HG02938 (cell line): ENCODE data around the gene C7orf57.

ENCODE experiments used
- ATAC-seq: cut with Tn5 transposase; IDR thresholded peaks from one replicate; pipeline ENCODE4 v1.9.1; 2021; ENCODE audit warnings: mild to moderate bottlenecking, moderate library complexity; ENCODE audit not compliant: unreplicated experiment

The C7orf57 gene

GRCh38 chr7:48083114-48083830 is 47.9 kb downstream of the C7orf57 start:
- ATAC-seq: no peak

GRCh38 chr7:48084727-48085432 is 49.5 kb downstream of the C7orf57 start:
- peak; percentile 61 for ATAC-seq

GRCh38 chr7:48085433-48085791 is 50.1 kb downstream of the C7orf57 start:
- no peak for ATAC-seq

GRCh38 chr7:48085942-48086341 is 50.6 kb downstream of the C7orf57 start:
- ATAC-seq: no peak

GRCh38 chr7:48087349-48087748 is 52.0 kb downstream of the C7orf57 start:
- peak; percentile 21 for ATAC-seq

GRCh38 chr7:48088559-48089045 is 53.3 kb downstream of the C7orf57 start:
- ATAC-seq: peak; percentile 60

GRCh38 chr7:48089046-48090003 is 54.0 kb downstream of the C7orf57 start, which contains the start of gene UPP1:
UPP1 (plus strand) TSS chr7:48089265; CDS start chr7:48094784, 5,519 bp downstream.
- peak; percentile 46 for ATAC-seq

GRCh38 chr7:48090095-48090805 is 54.9 kb downstream of the C7orf57 start:
- no peak for ATAC-seq

GRCh38 chr7:48091506-48092433 is 56.4 kb downstream of the C7orf57 start:
- ATAC-seq: no peak

- ATAC-seq: no peak
Measured at GRCh38 chr7:48094861-48095293, 59.5 kb downstream of the C7orf57 start.

GRCh38 chr7:48096273-48096672 is 60.9 kb downstream of the C7orf57 start:
- ATAC-seq: no peak

- ATAC-seq: no peak
Measured at GRCh38 chr7:48097521-48098231, 62.3 kb downstream of the C7orf57 start.

GRCh38 chr7:48098846-48099245 is 63.5 kb downstream of the C7orf57 start:
- no peak for ATAC-seq

- no peak for ATAC-seq
Measured at GRCh38 chr7:48099781-48100180, 64.4 kb downstream of the C7orf57 start.

- ATAC-seq: no peak
Measured at GRCh38 chr7:48101352-48101751, 66.0 kb downstream of the C7orf57 start.

- ATAC-seq: no peak
Measured at GRCh38 chr7:48101968-48102367, 66.6 kb downstream of the C7orf57 start.

GRCh38 chr7:48102530-48102929 is 67.2 kb downstream of the C7orf57 start:
- no peak for ATAC-seq

- ATAC-seq: no peak
Measured at GRCh38 chr7:48105045-48105444, 69.7 kb downstream of the C7orf57 start.
